H9 (cell line): ENCODE data around the gene FOLR3. TPM values are rescaled to one million over a fixed set of nuclear protein-coding genes. Genes with fewer than 3 reads are reported as not detected.

Experiments
- DNase-seq: peaks from one replicate; pipeline ENCODE4 v3.0.0-alpha.2; 2017
- H2AFZ ChIP-seq: one replicate; pipeline ENCODE4 v1.6.1; 2013; ENCODE audit warnings: mild to moderate bottlenecking, low read length, control low read depth, moderate library complexity
- H2AK5ac ChIP-seq: 2 replicates; pipeline ENCODE4 v1.6.1; 2013; ENCODE audit warnings: low read length, control low read depth, mixed read lengths; ENCODE audit not compliant: insufficient read length
- H2BK120ac ChIP-seq: one replicate; pipeline ENCODE4 v1.6.1; 2013; ENCODE audit warnings: low read depth, mild to moderate bottlenecking, low read length, control low read depth, inconsistent platforms; ENCODE audit not compliant: poor library complexity, severe bottlenecking
- H2BK12ac ChIP-seq: 2 replicates; pipeline ENCODE4 v1.6.1; 2013; ENCODE audit warnings: low read length, control low read depth, mixed read lengths, low read depth; ENCODE audit not compliant: insufficient read length
- H2BK15ac ChIP-seq: 2 replicates; pipeline ENCODE4 v1.6.1; 2013; ENCODE audit warnings: low read depth, low read length, control low read depth
- H2BK20ac ChIP-seq: one replicate; pipeline ENCODE4 v1.6.1; 2013; ENCODE audit warnings: low read depth, mild to moderate bottlenecking, low read length, control low read depth, inconsistent platforms; ENCODE audit not compliant: poor library complexity, severe bottlenecking
- H2BK5ac ChIP-seq: 2 replicates; pipeline ENCODE4 v1.6.1; 2013; ENCODE audit warnings: low read length, control low read depth, mixed read lengths; ENCODE audit not compliant: insufficient read length
- H3K14ac ChIP-seq: 2 replicates; pipeline ENCODE4 v1.6.1; 2013; ENCODE audit warnings: low read length, control low read depth; ENCODE audit not compliant: insufficient read depth
- H3K18ac ChIP-seq: 2 replicates; pipeline ENCODE4 v1.6.1; 2013; ENCODE audit warnings: low read depth, mild to moderate bottlenecking, mixed read lengths, low read length, control low read depth; ENCODE audit not compliant: insufficient read length
- H3K23ac ChIP-seq: 2 replicates; pipeline ENCODE4 v1.6.1; 2013; ENCODE audit warnings: low read length, control low read depth, mixed read lengths, low read depth; ENCODE audit not compliant: insufficient read length
- H3K23me2 ChIP-seq: 2 replicates; pipeline ENCODE4 v1.6.1; 2013; ENCODE audit warnings: low read depth, mild to moderate bottlenecking, mixed read lengths, low read length, control low read depth; ENCODE audit not compliant: insufficient read length, poor library complexity, severe bottlenecking
- H3K27ac ChIP-seq: 2 replicates; pipeline ENCODE4 v1.5.1; 2013; ENCODE audit warnings: low read length, control low read depth, mixed read lengths, low read depth; ENCODE audit not compliant: insufficient read length
- H3K27me3 ChIP-seq: 2 replicates; pipeline ENCODE4 v1.6.1; 2013; ENCODE audit warnings: low read length, control low read depth, inconsistent platforms; ENCODE audit not compliant: insufficient read depth
- H3K4ac ChIP-seq: 2 replicates; pipeline ENCODE4 v1.6.1; 2013; ENCODE audit warnings: low read depth, mild to moderate bottlenecking, control low read depth, inconsistent platforms, low read length, moderate library complexity
- H3K4me1 ChIP-seq: 2 replicates; pipeline ENCODE4 v1.6.1; 2013; ENCODE audit warnings: low read length, control low read depth, inconsistent platforms; ENCODE audit not compliant: insufficient read depth
- H3K4me2 ChIP-seq: 2 replicates; pipeline ENCODE4 v1.6.1; 2013; ENCODE audit warnings: low read length, control low read depth, mixed read lengths; ENCODE audit not compliant: insufficient read length, insufficient read depth
- H3K56ac ChIP-seq: 2 replicates; pipeline ENCODE4 v1.6.1; 2013; ENCODE audit warnings: low read depth, mild to moderate bottlenecking, mixed read lengths, low read length, control low read depth; ENCODE audit not compliant: insufficient read length
- H3K79me1 ChIP-seq: 2 replicates; pipeline ENCODE4 v1.6.1; 2013; ENCODE audit warnings: low read depth, mild to moderate bottlenecking, moderate library complexity, low read length, control low read depth, inconsistent platforms; ENCODE audit not compliant: insufficient read depth, poor library complexity, severe bottlenecking
- H3K79me2 ChIP-seq: 2 replicates; pipeline ENCODE4 v1.6.1; 2013; ENCODE audit warnings: low read length, control low read depth, inconsistent platforms; ENCODE audit not compliant: insufficient read depth
- H3K9ac ChIP-seq: 2 replicates; pipeline ENCODE4 v1.6.1; 2013; ENCODE audit warnings: low read length, control low read depth, mixed read lengths; ENCODE audit not compliant: insufficient read length; ENCODE audit errors: extremely low read depth
- H3K9me3 ChIP-seq: one replicate; pipeline ENCODE4 v1.6.1; 2013; ENCODE audit warnings: low read depth, low read length, inconsistent platforms; ENCODE audit not compliant: control insufficient read depth
- H3T11ph ChIP-seq: one replicate; pipeline ENCODE4 v1.6.1; 2013; ENCODE audit warnings: mild to moderate bottlenecking, low read length, control low read depth, inconsistent platforms
- H4K20me1 ChIP-seq: one replicate; pipeline ENCODE4 v1.6.1; 2013; ENCODE audit not compliant: control insufficient read depth, insufficient read length, insufficient read depth
- H4K5ac ChIP-seq: 2 replicates; pipeline ENCODE4 v1.6.1; 2013; ENCODE audit warnings: low read depth, mild to moderate bottlenecking, mixed read lengths, low read length, control low read depth; ENCODE audit not compliant: insufficient read length
- H4K8ac ChIP-seq: replicated peaks from 2 replicates; pipeline ENCODE4 v1.6.1; 2013; ENCODE audit warnings: low read length, control low read depth, mixed read lengths, low read depth; ENCODE audit not compliant: insufficient read length
- H4K91ac ChIP-seq: 2 replicates; pipeline ENCODE4 v1.6.1; 2013; ENCODE audit warnings: low read depth, mild to moderate bottlenecking, moderate library complexity, mixed read lengths, low read length, control low read depth; ENCODE audit not compliant: insufficient read length
- H3K27ac Mint-ChIP-seq, 3 experiments: 2 replicates in 2 of 3; 3 replicates in 1 of 3; pipeline ENCODE4 v1.8.0; 2020 to 2021; ENCODE audit warnings: mixed read lengths in 3 of 3, mild to moderate bottlenecking in 1 of 3, moderate library complexity in 1 of 3
- H3K27me3 Mint-ChIP-seq: 2 replicates; pipeline ENCODE4 v1.8.0; 2021; ENCODE audit warnings: low read depth, mild to moderate bottlenecking, moderate library complexity, mixed read lengths
- H3K36me3 Mint-ChIP-seq, 3 experiments: 2 replicates in 2 of 3; 3 replicates in 1 of 3; pipeline ENCODE4 v1.8.0; 2020 to 2021; ENCODE audit warnings: low read depth in 3 of 3, mixed read lengths in 3 of 3; ENCODE audit not compliant: insufficient read depth in 1 of 3
- H3K4me1 Mint-ChIP-seq, 2 experiments: 2 replicates each; pipeline ENCODE4 v1.8.0; 2020; ENCODE audit warnings: mixed read lengths in 2 of 2
- H3K4me3 Mint-ChIP-seq, 2 experiments: 2 replicates in 1 of 2; 3 replicates in 1 of 2; pipeline ENCODE4 v1.8.0; 2020 to 2021; ENCODE audit warnings: mild to moderate bottlenecking in 2 of 2, mixed read lengths in 2 of 2, moderate library complexity in 1 of 2
- H3K9me3 Mint-ChIP-seq, 2 experiments: 2 replicates in 1 of 2; 3 replicates in 1 of 2; pipeline ENCODE4 v1.8.0; 2020; ENCODE audit warnings: mild to moderate bottlenecking in 2 of 2, mixed read lengths in 2 of 2, moderate library complexity in 1 of 2
- WGBS: extraction: QIAGEN DNeasy Blood & Tissue Kit; methylation state at CpG from one replicate; pipeline ENCODE4 v1.1.7; 2013; ENCODE audit warnings: missing lambda C conversion rate, low lambda C conversion rate, mixed read lengths; ENCODE audit not compliant: insufficient read length; ENCODE audit errors: extremely low coverage; 5-methylcytosine and 5-hydroxymethylcytosine counted together
- total RNA-seq: library from RNA; stranded (reverse); gene quantifications from 2 replicates; pipeline ENCODE4 v1.2.1, GENCODE V29; 2021
- TF ChIP-seq, protein P1 (sequence below): fragments of 200-600 bp; sonication (generic); conservative IDR thresholded peaks from 3 replicates; pipeline ENCODE4 v1.8.0; 2021; ENCODE audit warnings: antibody characterized with exemption, mild to moderate bottlenecking

The FOLR3 gene
- total RNA-seq, 1 experiment from 2014 or later = not detected

DNA sequence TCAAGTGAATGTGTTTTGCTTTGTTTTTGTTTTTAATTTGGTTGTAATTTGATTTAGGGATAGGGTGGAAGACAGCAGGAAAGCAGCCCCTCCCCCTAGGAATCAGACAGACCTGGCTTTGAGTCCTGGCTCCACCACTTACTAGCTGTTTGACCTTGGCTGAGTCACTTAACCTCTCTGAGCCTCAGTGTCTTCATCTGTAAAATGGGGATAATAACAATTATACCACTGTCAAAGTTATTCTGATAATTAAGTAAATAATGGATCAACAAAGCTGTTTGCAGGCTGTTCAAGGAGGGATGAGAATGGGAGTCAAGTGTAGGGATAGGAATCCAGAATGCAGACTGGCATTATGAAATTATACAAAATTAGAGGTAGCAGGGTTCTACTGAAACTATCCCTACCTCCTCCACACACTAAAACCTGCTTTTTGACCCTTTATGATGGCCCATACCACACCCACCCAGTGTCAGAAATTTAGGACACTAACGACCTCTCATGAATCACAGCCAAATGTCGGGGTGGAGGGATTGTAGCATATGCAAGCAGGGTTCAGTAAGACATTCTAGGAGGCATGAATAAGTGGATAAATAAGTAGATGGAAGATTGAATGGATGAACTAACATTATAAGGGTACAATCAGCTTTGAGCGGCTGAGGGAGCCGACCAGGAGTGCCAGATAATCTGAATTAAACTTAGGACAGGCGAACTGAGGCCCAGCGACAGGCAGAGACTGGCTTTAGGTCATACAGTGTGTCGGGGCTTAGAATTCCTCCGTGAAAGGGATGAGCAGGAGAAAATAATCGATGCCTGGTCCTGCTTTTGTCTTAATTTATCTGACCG is 24.0 kb upstream of the FOLR3 start:
- H4K5ac ChIP-seq = no peak overlapping the region
- peaks cover 13% of the 10 kb centered on the region in 2 experiments for H3K4me1 Mint-ChIP-seq
- H4K91ac ChIP-seq = no peak overlapping the region
- peak overlapping the region; percentile 89 to 91 for H3K4me3 Mint-ChIP-seq
- no peak overlapping the region for H2AFZ ChIP-seq
- H2BK20ac ChIP-seq = no peak overlapping the region
- H2AK5ac ChIP-seq = no peak overlapping the region
- H3K9me3 Mint-ChIP-seq = no peaks in the 10 kb centered on the region
- peak overlapping the region; percentile 35 for H2BK12ac ChIP-seq
- peaks cover 25% of the 10 kb centered on the region for H3K27me3 Mint-ChIP-seq
- H3K27ac Mint-ChIP-seq = peak overlapping the region; percentile 100; a peak in 6 of 7 replicates
- H3K56ac ChIP-seq = no peak overlapping the region
- no peak overlapping the region for H2BK15ac ChIP-seq
- H3K9ac ChIP-seq = peak overlapping the region; percentile 91
- H2BK5ac ChIP-seq = no peak overlapping the region
- no peaks in the 10 kb centered on the region for H3K79me1 ChIP-seq
- peak overlapping the region; percentile 82 for H3K27ac ChIP-seq
- no peak overlapping the region for H2BK120ac ChIP-seq
- peaks cover 1 to 29% (median 11%) of the 10 kb centered on the region in 3 experiments; a peak in 5 of 7 replicates for H3K36me3 Mint-ChIP-seq
- no CpG with 5 or more reads among the region's 10 CpGs for WGBS
- H3K4me2 ChIP-seq = peak overlapping the region; percentile 77
- TF ChIP-seq, protein P1, sequence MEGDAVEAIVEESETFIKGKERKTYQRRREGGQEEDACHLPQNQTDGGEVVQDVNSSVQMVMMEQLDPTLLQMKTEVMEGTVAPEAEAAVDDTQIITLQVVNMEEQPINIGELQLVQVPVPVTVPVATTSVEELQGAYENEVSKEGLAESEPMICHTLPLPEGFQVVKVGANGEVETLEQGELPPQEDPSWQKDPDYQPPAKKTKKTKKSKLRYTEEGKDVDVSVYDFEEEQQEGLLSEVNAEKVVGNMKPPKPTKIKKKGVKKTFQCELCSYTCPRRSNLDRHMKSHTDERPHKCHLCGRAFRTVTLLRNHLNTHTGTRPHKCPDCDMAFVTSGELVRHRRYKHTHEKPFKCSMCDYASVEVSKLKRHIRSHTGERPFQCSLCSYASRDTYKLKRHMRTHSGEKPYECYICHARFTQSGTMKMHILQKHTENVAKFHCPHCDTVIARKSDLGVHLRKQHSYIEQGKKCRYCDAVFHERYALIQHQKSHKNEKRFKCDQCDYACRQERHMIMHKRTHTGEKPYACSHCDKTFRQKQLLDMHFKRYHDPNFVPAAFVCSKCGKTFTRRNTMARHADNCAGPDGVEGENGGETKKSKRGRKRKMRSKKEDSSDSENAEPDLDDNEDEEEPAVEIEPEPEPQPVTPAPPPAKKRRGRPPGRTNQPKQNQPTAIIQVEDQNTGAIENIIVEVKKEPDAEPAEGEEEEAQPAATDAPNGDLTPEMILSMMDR = no peak
- no peaks in the 10 kb centered on the region; the same call in 1 of the 2 replicates for H3K27me3 ChIP-seq
- H3K9me3 ChIP-seq = no peaks in the 10 kb centered on the region
- DNase-seq = no peak
- H3K4me1 ChIP-seq = no peaks in the 10 kb centered on the region
- H3K14ac ChIP-seq = peak overlapping the region; percentile 89; the same call in 1 of the 2 replicates
- peaks cover 10% of the 10 kb centered on the region for H3K23me2 ChIP-seq
- H4K20me1 ChIP-seq = no peaks in the 10 kb centered on the region
- no peaks in the 10 kb centered on the region for H3K79me2 ChIP-seq
- H3K4ac ChIP-seq = no peak overlapping the region; the same call in 1 of the 2 replicates
- H3K23ac ChIP-seq = no peak overlapping the region
- H3K18ac ChIP-seq = peak overlapping the region; percentile 85
- no peak overlapping the region for H3T11ph ChIP-seq
- no peak overlapping the region for H4K8ac ChIP-seq
